Panc1 (cell line): ENCODE results near the gene KDM4B.

Experiments
- CTCF ChIP-seq: fragments of 450-650 bp; IDR thresholded peaks from 2 replicates; pipeline ENCODE4 v1.5.1; 2017; ENCODE audit warnings: mild to moderate bottlenecking
- POLR2AphosphoS5 ChIP-seq: IDR thresholded peaks from 2 replicates; pipeline ENCODE4 v1.6.1; 2012; ENCODE audit warnings: mild to moderate bottlenecking, low read depth, low read length, moderate library complexity
- REST ChIP-seq, 2 experiments: IDR thresholded peaks; 2 replicates each; pipeline ENCODE4 v1.6.1; 2011 to 2012; ENCODE audit warnings: low read depth in 2 of 2, control low read depth in 1 of 2, low read length in 1 of 2, mild to moderate bottlenecking in 1 of 2, moderate library complexity in 1 of 2; ENCODE audit not compliant: insufficient read depth in 1 of 2
- SIN3A ChIP-seq: IDR thresholded peaks from 2 replicates; pipeline ENCODE4 v1.6.1; 2012; ENCODE audit warnings: low read depth, mild to moderate bottlenecking, low read length, moderate library complexity, borderline replicate concordance; ENCODE audit not compliant: insufficient read depth

- TF ChIP-seq SIN3A, result no peak
- no peak for TF ChIP-seq CTCF
- TF ChIP-seq POLR2AphosphoS5, result no peak
- TF ChIP-seq REST (IDR thresholded peaks at IDR 0.05; ENCODE audit: insufficient read depth in 1 of 2, low read depth in 2 of 2, low read length in 1 of 2), result no peak
These were observed 125.2 kb downstream of the KDM4B start for GRCh38 chr19:5093948-5094718.
